ENCODE data around the gene CMTM8.

Gene CMTM8

DNA sequence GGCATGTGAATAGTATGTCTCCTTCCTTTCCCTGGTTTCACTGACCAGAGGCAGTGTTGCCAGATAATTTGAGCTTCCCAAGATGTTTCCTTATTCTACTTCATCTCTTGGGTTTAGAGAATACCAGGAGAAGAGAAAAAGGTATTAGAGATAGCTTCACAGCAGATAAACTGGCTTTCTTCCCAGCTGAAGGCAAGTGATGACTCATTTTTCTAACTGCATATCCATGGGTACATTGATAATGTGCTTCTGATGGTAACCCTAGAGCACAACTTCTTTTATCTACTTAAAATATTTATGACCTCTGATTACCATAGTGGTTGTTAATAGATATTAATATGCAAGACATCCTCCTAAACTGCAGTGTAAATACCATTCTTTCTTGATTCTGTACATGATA lies 34.6 kb upstream of the CMTM8 start:
- peaks cover 11% of the 10 kb centered on the region for H3K27me3 Mint-ChIP-seq (ENCODE audit: low read depth, poor library complexity)
- no peak for TF ChIP-seq CTCF (IDR thresholded peaks at IDR 0.05)
- no peak overlapping the region for H3K27ac Mint-ChIP-seq
- no peak overlapping the region for H3K4me3 Mint-ChIP-seq
- H3K36me3 Mint-ChIP-seq (ENCODE audit: low read depth): no peaks in the 10 kb centered on the region
- no peaks in the 10 kb centered on the region for H3K9me3 Mint-ChIP-seq
- DNase-seq: no peak
- H3K4me1 Mint-ChIP-seq: peaks cover 30% of the 10 kb centered on the region

DNA sequence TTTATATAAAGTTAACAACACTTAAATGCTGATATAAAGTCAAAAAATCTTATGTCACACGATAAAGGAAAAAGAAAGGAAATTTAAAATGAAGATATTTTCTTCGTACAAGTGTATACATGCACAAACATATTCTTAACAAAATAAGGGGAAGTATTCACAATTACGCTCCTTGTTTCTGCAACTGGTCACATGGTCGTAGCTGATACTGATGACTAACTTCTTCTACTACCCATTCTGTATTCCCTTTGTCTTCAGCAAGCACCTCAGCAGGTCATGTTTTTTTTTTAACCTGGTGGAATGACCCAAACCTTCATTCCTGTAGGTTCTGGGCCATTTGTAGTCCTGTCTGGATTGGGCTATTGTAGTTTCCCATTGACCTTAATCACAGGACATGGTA lies 30.0 kb upstream of the CMTM8 start:
- H3K4me1 Mint-ChIP-seq: no peaks in the 10 kb centered on the region

DNA sequence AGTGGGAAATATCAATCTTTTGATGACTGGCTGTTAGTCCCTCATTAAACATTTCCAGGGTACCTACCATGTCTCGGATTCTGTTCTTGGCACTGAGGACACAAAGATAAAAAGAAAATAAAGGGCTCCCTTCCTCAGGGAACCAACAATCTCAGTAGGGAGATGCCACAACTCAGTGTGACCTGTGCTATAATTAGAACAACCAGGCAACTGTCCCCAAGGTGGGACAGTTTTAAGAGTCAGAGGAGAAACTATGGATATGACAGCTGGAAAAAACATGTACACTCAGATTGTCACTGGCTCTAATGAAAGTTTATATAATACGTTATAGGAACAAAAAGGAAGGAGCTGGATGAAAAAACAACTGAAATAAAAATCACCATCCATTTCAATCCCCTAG lies 23.3 kb upstream of the CMTM8 start:
- no peak for TF ChIP-seq CTCF (IDR thresholded peaks at IDR 0.05)
- peaks cover 15% of the 10 kb centered on the region for H3K9me3 Mint-ChIP-seq
- H3K27ac Mint-ChIP-seq: no peak overlapping the region
- H3K4me3 Mint-ChIP-seq: no peak overlapping the region
- DNase-seq: no peak
- H3K4me1 Mint-ChIP-seq: peaks cover 17% of the 10 kb centered on the region
- H3K36me3 Mint-ChIP-seq (ENCODE audit: low read depth): no peaks in the 10 kb centered on the region
- H3K27me3 Mint-ChIP-seq (ENCODE audit: low read depth, poor library complexity): peaks cover 10% of the 10 kb centered on the region

More for the DNA sequence above, 30.0 kb upstream of the CMTM8 start:
- no peak for TF ChIP-seq CTCF (IDR thresholded peaks at IDR 0.05)
- peaks cover 18% of the 10 kb centered on the region for H3K27me3 Mint-ChIP-seq (ENCODE audit: low read depth, poor library complexity)
- H3K27ac Mint-ChIP-seq: no peak overlapping the region
- DNase-seq: no peak
- no peaks in the 10 kb centered on the region for H3K36me3 Mint-ChIP-seq (ENCODE audit: low read depth)
- no peak overlapping the region for H3K4me3 Mint-ChIP-seq
- H3K9me3 Mint-ChIP-seq: no peaks in the 10 kb centered on the region

DNA sequence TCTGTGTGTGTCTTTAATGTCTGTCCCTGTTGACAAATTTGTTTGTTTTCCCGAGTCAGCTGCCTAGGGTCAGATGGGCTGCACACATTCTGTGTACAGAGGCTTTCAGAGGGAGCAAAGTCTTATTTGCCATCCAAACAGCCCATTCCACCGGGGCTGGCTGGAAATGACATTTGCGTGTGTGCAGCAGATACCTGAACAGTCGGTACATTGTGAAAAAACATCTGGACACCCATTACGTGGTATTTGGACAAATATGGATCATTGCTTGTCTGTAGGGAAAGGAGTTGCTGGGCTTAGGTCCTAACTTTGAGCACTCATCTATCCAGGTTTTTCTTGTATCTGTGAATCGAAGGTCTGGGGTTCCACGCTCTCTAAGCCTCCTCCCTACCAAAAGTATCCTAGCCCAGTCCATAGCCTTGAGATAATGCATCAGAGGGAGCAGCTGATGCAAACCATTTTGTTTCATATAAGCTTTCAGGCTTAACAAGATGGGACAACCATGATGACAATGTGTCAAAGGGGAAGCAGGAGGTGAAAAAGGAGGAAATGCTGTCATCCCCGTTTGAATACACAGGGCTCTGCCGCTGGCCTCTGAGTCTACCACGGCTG lies 22.2 kb upstream of the CMTM8 start:
- DNase-seq: no peak

GRCh38 chr3:32217339-32217738 lies 21.1 kb upstream of the CMTM8 start:
- H3K4me1 Mint-ChIP-seq: peaks cover 17% of the 10 kb centered on the region
- no peak overlapping the region for H3K27ac Mint-ChIP-seq
- peaks cover 16% of the 10 kb centered on the region for H3K9me3 Mint-ChIP-seq
- H3K27me3 Mint-ChIP-seq (ENCODE audit: low read depth, poor library complexity): peaks cover 11% of the 10 kb centered on the region
- H3K36me3 Mint-ChIP-seq (ENCODE audit: low read depth): no peaks in the 10 kb centered on the region
- no peak overlapping the region for H3K4me3 Mint-ChIP-seq
- DNase-seq: no peak
- no peak for TF ChIP-seq CTCF (IDR thresholded peaks at IDR 0.05)

More for the DNA sequence above, 22.2 kb upstream of the CMTM8 start:
- Mint-ChIP-seq H3K4me3 (no peak overlapping the region), H3K4me1 (peaks cover 17% of the 10 kb centered on the region), H3K9me3 (peaks cover 16% of the 10 kb centered on the region), H3K27ac (no peak overlapping the region), H3K27me3 (ENCODE audit: low read depth, poor library complexity) (peaks cover 8% of the 10 kb centered on the region), H3K36me3 (ENCODE audit: low read depth) (no peaks in the 10 kb centered on the region)
- no peak for TF ChIP-seq CTCF (IDR thresholded peaks at IDR 0.05)

GRCh38 chr3:32219537-32219936 lies 18.9 kb upstream of the CMTM8 start:
- Mint-ChIP-seq H3K36me3 (ENCODE audit: low read depth) (no peaks in the 10 kb centered on the region), H3K4me1 (peaks cover 17% of the 10 kb centered on the region), H3K4me3 (no peak overlapping the region), H3K27ac (no peak overlapping the region), H3K27me3 (ENCODE audit: low read depth, poor library complexity) (peaks cover 12% of the 10 kb centered on the region), H3K9me3 (peaks cover 17% of the 10 kb centered on the region)
- DNase-seq: no peak
- TF ChIP-seq CTCF (IDR thresholded peaks at IDR 0.05): no peak

Measured in nephron progenitor cell (in vitro differentiated cells).